ENCODE measurements around the gene MAGEH1.
"Not testable (repeated sequence)": the region's sequence is repeated elsewhere in the genome, so short reads cannot be mapped to it uniquely, and the experiment has no call there.

The MAGEH1 gene

GRCh38 chrX:55451990-55452832 is at the start of gene MAGEH1:
Gene MAGEH1, plus strand, starts transcription at chrX:55452127. Its CDS starts 248 bp downstream, at chrX:55452375.
- Histone ChIP-seq H3K9me3 (replicated peaks; ENCODE audit: insufficient read depth, low read length) (no peaks in the 10 kb centered on the region), H3F3A (ENCODE audit: insufficient read depth, low read length) (no peaks in the 10 kb centered on the region), H3K4me3 (ENCODE audit: low read length) (peak within 1 kb of the TSS; percentile 68), H4K20me1 (ENCODE audit: insufficient read depth, low read length) (no peaks in the 10 kb centered on the region), H3K27me3 (replicated peaks; ENCODE audit: insufficient read depth, low read length) (no peaks in the 10 kb centered on the region), H3K36me3 (replicated peaks; ENCODE audit: insufficient read depth, low read length) (no peaks in the 10 kb centered on the region), H2AFZ (ENCODE audit: low read length) (peak within 1 kb of the TSS; percentile 66), H3K4me1 (ENCODE audit: low read length) (no peaks in the 10 kb centered on the region), H3K9ac (ENCODE audit: low read length) (peak within 1 kb of the TSS; percentile 72), H3K79me2 (ENCODE audit: low read length) (peaks cover 15% of the 10 kb centered on the region), H3K9me2 (replicated peaks; ENCODE audit: insufficient read depth, low read length) (no peaks in the 10 kb centered on the region), H3K27ac (ENCODE audit: low read length) (peak within 1 kb of the TSS; percentile 72; the same call in 1 of the 2 replicates), H3K4me2 (ENCODE audit: low read depth, low read length) (peak within 1 kb of the TSS; percentile 54)
- TF ChIP-seq EZH2 (optimal IDR thresholded peaks at IDR 0.05; ENCODE audit: low read depth, low read length) (no peak), CTCF (IDR thresholded peaks at IDR 0.05; ENCODE audit: low read length) (no peak), EZH2phosphoT487 (IDR thresholded peaks at IDR 0.05; ENCODE audit: low read length) (no peak)
- DNase-seq: peak; percentile 86

GRCh38 chrX:55427079-55427478 is 24.8 kb upstream of the MAGEH1 start:
- not testable (repeated sequence) for H2AFZ ChIP-seq (ENCODE audit: low read length); H3K9ac ChIP-seq (ENCODE audit: low read length); H3K79me2 ChIP-seq (ENCODE audit: low read length); H3K4me3 ChIP-seq (ENCODE audit: low read length); H4K20me1 ChIP-seq (ENCODE audit: insufficient read depth, low read length); H3K9me3 ChIP-seq (replicated peaks; ENCODE audit: insufficient read depth, low read length); H3K9me2 ChIP-seq (replicated peaks; ENCODE audit: insufficient read depth, low read length); H3K4me1 ChIP-seq (ENCODE audit: low read length); H3K36me3 ChIP-seq (replicated peaks; ENCODE audit: insufficient read depth, low read length); H3K27me3 ChIP-seq (replicated peaks; ENCODE audit: insufficient read depth, low read length); H3K27ac ChIP-seq (ENCODE audit: low read length); H3F3A ChIP-seq (ENCODE audit: insufficient read depth, low read length); H3K4me2 ChIP-seq (ENCODE audit: low read depth, low read length)
- peak; percentile 15 for DNase-seq

- not testable (repeated sequence) for H3K79me2 ChIP-seq (ENCODE audit: low read length); H3K9ac ChIP-seq (ENCODE audit: low read length); H3K4me2 ChIP-seq (ENCODE audit: low read depth, low read length); H3K36me3 ChIP-seq (replicated peaks; ENCODE audit: insufficient read depth, low read length); H3F3A ChIP-seq (ENCODE audit: insufficient read depth, low read length); H3K9me2 ChIP-seq (replicated peaks; ENCODE audit: insufficient read depth, low read length); H3K4me3 ChIP-seq (ENCODE audit: low read length); H4K20me1 ChIP-seq (ENCODE audit: insufficient read depth, low read length); DNase-seq; H2AFZ ChIP-seq (ENCODE audit: low read length); H3K4me1 ChIP-seq (ENCODE audit: low read length); H3K27me3 ChIP-seq (replicated peaks; ENCODE audit: insufficient read depth, low read length); H3K9me3 ChIP-seq (replicated peaks; ENCODE audit: insufficient read depth, low read length); H3K27ac ChIP-seq (ENCODE audit: low read length)
These were observed 8.5 kb upstream of the MAGEH1 start for GRCh38 chrX:55443468-55443867.

GRCh38 chrX:55450259-55450658 is 1.7 kb upstream of the MAGEH1 start:
- Histone ChIP-seq H4K20me1 (ENCODE audit: insufficient read depth, low read length) (no peaks in the 10 kb centered on the region), H2AFZ (ENCODE audit: low read length) (no peak overlapping the region), H3K4me3 (ENCODE audit: low read length) (no peak overlapping the region), H3K79me2 (ENCODE audit: low read length) (peaks cover 15% of the 10 kb centered on the region), H3K4me1 (ENCODE audit: low read length) (no peaks in the 10 kb centered on the region), H3K9ac (ENCODE audit: low read length) (no peak overlapping the region), H3F3A (ENCODE audit: insufficient read depth, low read length) (no peaks in the 10 kb centered on the region), H3K9me3 (replicated peaks; ENCODE audit: insufficient read depth, low read length) (no peaks in the 10 kb centered on the region), H3K9me2 (replicated peaks; ENCODE audit: insufficient read depth, low read length) (no peaks in the 10 kb centered on the region), H3K4me2 (ENCODE audit: low read depth, low read length) (no peak overlapping the region), H3K27ac (ENCODE audit: low read length) (no peak overlapping the region), H3K36me3 (replicated peaks; ENCODE audit: insufficient read depth, low read length) (no peaks in the 10 kb centered on the region), H3K27me3 (replicated peaks; ENCODE audit: insufficient read depth, low read length) (no peaks in the 10 kb centered on the region)
- peak; percentile 16 for DNase-seq
- TF ChIP-seq CTCF (IDR thresholded peaks at IDR 0.05; ENCODE audit: low read length) (peak; percentile 31), EZH2phosphoT487 (IDR thresholded peaks at IDR 0.05; ENCODE audit: low read length) (no peak)
